Spleen (tissue), 11 donors: Measurements from ENCODE around the gene RFX1. TPM values are rescaled to one million over a fixed set of nuclear protein-coding genes. Genes with fewer than 3 reads are reported as not detected.
"Not testable (repeated sequence)": the region's sequence is repeated elsewhere in the genome, so short reads cannot be mapped to it uniquely, and the experiment has no call there.

Source experiments
- DNase-seq: peaks from one replicate; pipeline ENCODE4 v3.0.0-alpha.2; 2020
- H3K27ac ChIP-seq, 8 donors: fragments of 200-600 bp; sonication (generic) in 7 of 8; 1 replicate in 4 of 8; 2 replicates in 4 of 8; pipeline versions ENCODE4 v1.5.0 to v1.8.0; 2016 to 2021; ENCODE audit warnings: inconsistent platforms in 4 of 8, mild to moderate bottlenecking in 4 of 8, moderate library complexity in 1 of 8
- H3K27me3 ChIP-seq, 7 donors: fragments of 200-600 bp; sonication (generic) in 6 of 7; replicated peaks in 1 of 7; 1 replicate in 4 of 7; 2 replicates in 3 of 7; pipeline versions ENCODE4 v1.5.0 to v1.8.0; 2016 to 2021; ENCODE audit warnings: inconsistent platforms in 3 of 7, mild to moderate bottlenecking in 1 of 7
- H3K36me3 ChIP-seq, 6 donors: fragments of 200-600 bp; sonication (generic) in 5 of 6; 1 replicate in 4 of 6; 2 replicates in 2 of 6; pipeline versions ENCODE4 v1.5.0 to v1.8.0; 2016 to 2021; ENCODE audit warnings: inconsistent platforms in 2 of 6
- H3K4me1 ChIP-seq, 6 donors: fragments of 200-600 bp; sonication (generic) in 5 of 6; 1 replicate in 3 of 6; 2 replicates in 3 of 6; pipeline versions ENCODE4 v1.5.0 to v1.8.0; 2016 to 2021; ENCODE audit warnings: inconsistent platforms in 3 of 6
- H3K4me3 ChIP-seq, 8 donors: fragments of 200-600 bp; sonication (generic) in 7 of 8; 1 replicate in 4 of 8; 2 replicates in 4 of 8; pipeline versions ENCODE4 v1.5.0 to v1.8.0; 2016 to 2021; ENCODE audit warnings: inconsistent platforms in 4 of 8, mild to moderate bottlenecking in 4 of 8, moderate library complexity in 2 of 8
- H3K9me3 ChIP-seq, 8 donors: fragments of 200-600 bp; sonication (generic) in 7 of 8; 1 replicate in 4 of 8; 2 replicates in 4 of 8; pipeline versions ENCODE4 v1.5.0 to v1.8.0; 2016 to 2021; ENCODE audit warnings: inconsistent platforms in 4 of 8
- CTCF ChIP-seq, 11 experiments: fragments of 200-600 bp in 7 of 11; fragments of 450-650 bp in 4 of 11; sonication (generic) in 4 of 11; IDR thresholded peaks in 8 of 11; conservative IDR thresholded peaks in 3 of 11; 1 replicate in 7 of 11; 2 replicates in 4 of 11; pipeline versions ENCODE4 v1.4.0 to v1.8.0; 2016 to 2021; ENCODE audit warnings: antibody characterized with exemption in 11 of 11, inconsistent platforms in 4 of 11, mild to moderate bottlenecking in 1 of 11
- POLR2A ChIP-seq, 3 donors: fragments of 450-650 bp; IDR thresholded peaks; one replicate each; pipeline ENCODE4 v1.5.1; 2017; ENCODE audit warnings: antibody characterized with exemption in 3 of 3, mild to moderate bottlenecking in 1 of 3
- POLR2AphosphoS5 ChIP-seq, 3 donors: sonication (generic); formaldehyde crosslinking; IDR thresholded peaks; one replicate each; pipeline ENCODE4 v1.5.1; 2017; ENCODE audit warnings: antibody characterized with exemption in 3 of 3
- WGBS, 5 donors: extraction: QIAGEN DNeasy Blood & Tissue Kit in 3 of 5; methylation state at CpG; one replicate each; pipeline versions ENCODE4 v1.1.5 to v1.1.7; 2013 to 2018; 5-methylcytosine and 5-hydroxymethylcytosine counted together
- intact Hi-C: fragments of 100-400 bp; cut with DNase I; formaldehyde crosslinking; loops from one replicate; pipeline ENCODE4 v1.15.0; 2023; ENCODE audit warnings: low total_unique reads
- polyA plus RNA-seq, 3 donors: library from polyadenylated mRNA; stranded (reverse); fragments of 200-250 nt; gene quantifications; one replicate each; pipeline ENCODE4 v1.2.1, GENCODE V29; 2013
- total RNA-seq, 7 donors: library from RNA; depleted of rRNA in 3 of 7; stranded (reverse); fragments of >200 nt in 3 of 7; fragmentation: NEBNext Ultra II Directional in 4 of 7; extraction: Animal tissue kit (Norgen Biotek cat#: 25700) in 4 of 7; gene quantifications; one replicate each; pipeline versions ENCODE4 v1.1.0 to v1.2.1, GENCODE V29; 2016 to 2021
- donor health status: healthy with polysubstance abuse.
- donor health status: DM: no; HTN: no; CAD: no; lungs with moderate emphysema.
- donor health status: DM: no; HTN: no; CAD: no.
- donor health status: Bipolar disorder and iron deficiency.
- donor health status: healthy.
- donor health status: DM: no; HTN: no; CAD: no.
- donor health status: DM: yes; HTN: yes; CAD: no.

Gene RFX1
- total and polyA plus RNA-seq, 10 donors, result 2.2 to 22.4 (median 10.9) TPM

GRCh38 chr19:13975870-13976269, 30.2 kb downstream of the RFX1 start:
- Histone ChIP-seq H3K4me3 (no peak overlapping the region), H3K9me3 (no peaks in the 10 kb centered on the region), H3K4me1 (peaks cover 8 to 33% (median 19%) of the 10 kb centered on the region in 6 donors), H3K36me3 (peaks cover 0 to 80% (median 19%) of the 10 kb centered on the region in 6 donors), H3K27me3 (no peaks in the 10 kb centered on the region), H3K27ac (no peak overlapping the region)
- DNase-seq, result no peak
- no peak for TF ChIP-seq POLR2AphosphoS5 (IDR thresholded peaks at IDR 0.05)
- TF ChIP-seq POLR2A (IDR thresholded peaks at IDR 0.05), result no peak
- TF ChIP-seq CTCF (IDR thresholded peaks at IDR 0.05 in 8 of 11, conservative IDR thresholded peaks at IDR 0.05 in 3 of 11), result no peak
- WGBS, 5 donors, result 89 to 96% (median 93%) methylated on average over 11 of the region's 11 CpGs
- intact Hi-C loops, result no loop called here

DNA sequence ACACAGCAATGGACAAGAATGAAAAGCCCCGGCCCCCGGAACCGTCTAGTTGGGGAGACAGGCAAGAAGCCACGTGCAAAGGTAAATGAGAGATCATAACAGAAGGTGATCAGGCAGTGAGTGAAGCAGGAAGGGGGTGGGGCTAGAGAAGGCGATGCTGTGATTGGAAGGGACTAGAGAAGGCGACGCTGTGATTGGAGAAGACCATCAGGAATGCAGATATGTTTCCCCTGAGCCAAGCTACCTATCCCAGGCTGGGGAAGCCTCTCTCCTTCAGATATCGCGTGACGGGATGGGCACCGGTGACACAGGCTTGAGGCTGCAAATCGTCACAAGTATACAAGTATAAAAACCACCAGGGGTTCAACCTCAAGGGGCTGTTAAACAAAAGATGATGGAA, 32.0 kb downstream of the RFX1 start:
- H3K4me1 ChIP-seq, result peaks cover 3 to 15% (median 11%) of the 10 kb centered on the region in 6 donors
- no peak overlapping the region for H3K4me3 ChIP-seq
- no peaks in the 10 kb centered on the region for H3K9me3 ChIP-seq
- H3K36me3 ChIP-seq, result peaks cover 0 to 88% (median 30%) of the 10 kb centered on the region in 6 donors
- 69 to 77% (median 71%) methylated on average over 12 of the region's 12 CpGs for WGBS, 5 donors
- DNase-seq, result no peak
- TF ChIP-seq POLR2A (IDR thresholded peaks at IDR 0.05), result no peak
- no peak for TF ChIP-seq POLR2AphosphoS5 (IDR thresholded peaks at IDR 0.05)
- TF ChIP-seq CTCF (IDR thresholded peaks at IDR 0.05 in 8 of 11, conservative IDR thresholded peaks at IDR 0.05 in 3 of 11), result no peak
- no peak overlapping the region for H3K27ac ChIP-seq
- H3K27me3 ChIP-seq, result no peaks in the 10 kb centered on the region
- intact Hi-C loops, result no loop called here

DNA sequence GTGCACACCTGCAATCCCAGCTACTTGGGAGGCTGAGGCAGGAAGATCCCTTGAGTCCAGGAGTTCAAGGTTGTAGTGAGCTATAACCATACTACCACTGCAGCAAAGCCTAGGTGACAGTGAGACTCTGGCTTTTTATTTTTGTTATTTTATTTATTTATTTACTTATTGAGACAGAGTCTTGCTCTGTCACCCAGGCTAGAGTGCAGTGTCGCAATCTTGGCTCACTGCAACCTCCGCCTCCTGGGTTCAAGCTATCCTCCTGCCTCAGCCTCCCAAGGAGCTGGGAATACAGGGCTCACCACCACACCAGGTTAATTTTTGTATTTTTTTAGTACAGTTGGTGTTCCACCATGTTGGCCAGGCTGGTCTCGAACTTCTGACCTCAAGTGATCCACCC, 32.6 kb downstream of the RFX1 start:
- intact Hi-C loops, H3K27me3 ChIP-seq, DNase-seq, H3K27ac ChIP-seq, H3K9me3 ChIP-seq, H3K4me3 ChIP-seq, H3K4me1 ChIP-seq: not testable (repeated sequence)
- 91 to 99% (median 96%) methylated on average over 3 of the region's 3 CpGs for WGBS, 5 donors
- H3K36me3 ChIP-seq, result peaks cover 0 to 94% (median 36%) of the 10 kb centered on the region in 6 donors

DNA sequence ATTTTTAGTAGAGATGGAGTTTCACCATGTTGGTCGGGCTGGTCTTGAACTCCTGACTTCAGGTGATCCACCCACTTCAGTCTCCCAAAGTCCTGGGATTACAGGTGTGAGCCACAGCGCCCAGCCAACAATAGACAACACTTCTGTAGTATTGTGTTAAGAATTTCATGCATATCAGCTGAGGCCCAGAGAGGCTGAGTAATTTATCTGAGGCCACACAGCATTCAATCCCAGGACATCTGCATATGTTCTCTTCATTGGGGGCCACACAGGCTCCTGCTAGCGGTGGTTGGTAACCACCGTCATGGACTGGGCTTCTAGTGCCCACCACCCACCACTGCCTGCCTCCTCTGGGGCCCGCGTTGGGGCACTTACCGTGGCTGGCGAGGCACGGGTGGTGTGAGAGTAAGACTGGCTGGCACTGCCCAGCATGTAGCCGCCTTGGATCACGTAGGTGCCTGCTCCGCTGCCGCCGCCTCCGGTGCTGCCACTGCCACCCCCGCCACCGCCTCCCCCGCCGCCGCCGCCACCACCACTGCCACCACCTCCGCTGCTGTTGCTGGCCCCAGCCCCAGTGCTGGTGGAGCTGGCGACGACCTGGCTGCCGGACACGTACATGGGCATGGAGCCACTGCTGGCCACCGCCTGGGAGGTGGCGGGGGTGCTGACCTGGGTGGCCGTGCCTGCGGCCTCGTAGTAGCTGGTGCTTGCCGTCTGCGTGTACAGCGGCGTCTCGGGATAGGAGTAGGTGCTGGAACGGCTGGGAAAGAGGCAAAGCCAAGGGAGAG, 33.6 kb downstream of the RFX1 start:
- intact Hi-C loops, result no loop called here
- Histone ChIP-seq H3K36me3 (peaks cover 0 to 99% (median 45%) of the 10 kb centered on the region in 6 donors), H3K27me3 (no peaks in the 10 kb centered on the region), H3K27ac (no peak overlapping the region), H3K4me3 (no peak overlapping the region), H3K9me3 (no peaks in the 10 kb centered on the region), H3K4me1 (peaks cover 0 to under 1% (median 0%) of the 10 kb centered on the region in 6 donors)
- 93 to 98% (median 96%) methylated on average over 31 to 37 of the region's 37 CpGs for WGBS, 5 donors
- TF ChIP-seq POLR2A (IDR thresholded peaks at IDR 0.05) (no peak), POLR2AphosphoS5 (IDR thresholded peaks at IDR 0.05) (peak in 1 of 3 donors; percentile 44)
- DNase-seq, result no peak

DNA sequence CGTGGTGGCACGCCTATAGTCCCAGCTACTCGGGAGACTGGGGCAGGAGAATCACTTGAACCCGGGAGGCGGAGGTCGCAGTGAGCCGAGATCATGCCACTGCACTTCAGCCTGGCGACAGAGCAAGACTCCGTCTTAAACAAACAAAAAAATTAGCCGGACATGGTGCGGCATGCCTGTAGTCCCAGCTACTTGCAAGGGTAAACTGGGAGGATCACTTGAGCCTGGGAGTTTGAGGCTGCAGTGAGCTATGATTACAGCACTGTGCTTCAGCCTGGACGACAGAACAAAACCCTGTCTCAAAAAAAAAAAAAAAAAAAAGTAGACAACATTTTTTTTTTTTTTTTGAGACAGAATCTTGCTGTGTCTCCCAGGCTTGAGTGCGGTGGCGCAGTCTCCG, 34.3 kb downstream of the RFX1 start:
- H3K4me1 ChIP-seq, H3K4me3 ChIP-seq, H3K27me3 ChIP-seq, H3K9me3 ChIP-seq, H3K27ac ChIP-seq, DNase-seq, intact Hi-C loops: not testable (repeated sequence)
- WGBS, 5 donors, result 92 to 94% (median 93%) methylated on average over 15 of the region's 15 CpGs
- H3K36me3 ChIP-seq, result peaks cover 0 to 99% (median 52%) of the 10 kb centered on the region in 6 donors
